GM19438 (cell line): Measurements from ENCODE around the gene IFNA2.
"Not testable (repeated sequence)": the region's sequence is repeated elsewhere in the genome, so short reads cannot be mapped to it uniquely, and the experiment has no call there.

Experiments
- ATAC-seq: cut with Tn5 transposase; IDR thresholded peaks from one replicate; pipeline ENCODE4 v1.9.1; 2021; ENCODE audit warnings: low read depth; ENCODE audit not compliant: unreplicated experiment

Gene IFNA2

DNA sequence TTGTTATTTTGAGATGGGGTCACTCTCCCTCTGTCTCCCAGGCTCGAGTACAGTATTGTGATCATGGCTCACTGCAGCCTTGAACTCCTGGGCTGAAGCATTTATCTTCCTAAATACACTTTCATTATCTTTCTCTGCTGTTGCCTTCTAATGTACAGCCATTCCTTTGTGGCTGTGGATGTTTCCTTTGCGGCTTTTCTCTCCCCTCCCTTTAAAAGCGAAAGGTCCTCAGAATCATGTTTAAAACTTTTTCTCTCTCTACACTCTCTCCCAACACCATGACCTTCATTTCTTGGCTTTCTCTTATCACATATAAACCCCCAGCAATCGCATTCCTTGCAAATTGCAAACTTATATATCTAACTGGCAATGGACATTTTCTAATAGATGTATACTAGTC is 1.6 kb downstream of the IFNA2 start:
- ATAC-seq = no peak

DNA sequence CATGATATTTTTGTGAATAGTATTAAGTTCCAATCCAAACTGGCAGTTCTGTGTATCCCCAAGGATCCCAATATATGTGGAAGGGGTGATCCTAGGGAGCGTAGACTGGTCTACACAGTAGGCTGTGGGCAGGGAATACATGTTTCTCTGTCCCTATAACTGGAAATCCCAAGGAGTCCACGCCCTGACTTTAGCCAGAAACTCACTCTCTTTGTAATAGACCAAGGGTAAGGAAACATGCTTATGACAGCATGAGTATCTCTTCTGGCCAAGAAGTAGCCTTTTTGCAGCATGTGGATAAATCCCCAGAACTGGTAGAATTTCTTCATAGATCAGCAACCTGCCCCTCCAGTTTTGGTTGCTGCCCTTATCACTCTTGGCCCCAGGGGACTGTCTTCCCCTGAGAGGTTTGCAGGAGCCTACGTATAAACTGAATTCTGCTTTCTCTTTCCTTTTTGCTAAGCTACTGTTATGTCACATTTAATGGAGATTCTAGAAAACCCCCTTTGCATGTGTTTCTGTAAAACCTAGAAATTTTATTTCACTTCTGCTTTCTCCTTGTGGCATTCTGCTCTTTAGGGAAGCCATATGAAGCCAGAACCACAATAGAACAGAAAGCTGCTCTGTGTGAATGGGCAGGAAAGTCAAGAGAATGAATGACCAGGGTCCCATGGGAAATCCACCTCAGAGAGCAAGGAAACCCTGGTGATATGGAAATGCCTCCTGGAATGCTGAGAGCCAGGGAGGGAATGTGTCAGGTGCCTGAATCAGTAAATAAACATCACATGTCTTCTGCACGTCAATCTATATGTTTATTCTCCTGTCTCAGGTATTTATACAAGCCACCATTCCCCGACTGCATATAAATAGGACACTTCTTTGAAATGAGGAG is 3.5 kb downstream of the IFNA2 start:
- peak; percentile 98 for ATAC-seq

DNA sequence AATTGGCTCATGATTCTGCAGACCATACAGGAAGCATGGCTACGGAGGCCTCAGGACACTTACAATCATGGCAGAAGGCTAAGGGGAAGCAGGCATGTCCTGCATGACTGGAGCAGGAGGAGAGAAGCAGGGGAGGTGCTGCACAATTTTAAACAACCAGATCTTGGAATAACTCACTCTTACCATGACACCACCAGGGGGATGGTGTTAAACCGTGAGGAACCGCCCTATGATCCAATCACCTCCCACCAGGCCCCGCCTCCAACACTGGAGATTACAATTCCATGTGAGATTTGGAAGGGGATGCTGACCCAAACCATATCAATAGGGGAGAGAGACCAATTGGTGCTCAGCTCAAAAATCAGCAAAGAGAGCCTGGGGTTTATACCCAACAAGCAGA is 13.7 kb downstream of the IFNA2 start:
- not testable (repeated sequence) for ATAC-seq

DNA sequence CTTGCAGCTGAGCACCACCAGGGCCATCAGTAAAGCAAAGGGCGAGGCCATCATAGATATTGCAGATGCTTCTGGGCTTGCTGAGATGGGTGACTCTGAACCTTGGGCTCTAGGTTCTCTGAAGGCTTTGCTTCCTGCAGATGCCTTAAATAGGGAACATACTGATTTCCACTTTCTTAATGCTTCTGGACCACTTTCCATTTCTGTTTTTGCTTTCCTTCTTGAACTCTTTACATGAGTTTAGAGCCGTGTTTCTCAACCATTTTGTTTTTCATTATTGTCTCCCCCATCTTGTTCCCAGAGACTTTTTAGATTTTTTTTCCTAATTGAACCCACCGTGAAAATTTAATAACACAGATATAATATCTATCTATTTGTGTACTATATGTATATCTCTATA is 17.2 kb downstream of the IFNA2 start, which contains the start of gene IFNA13:
Gene IFNA13 (minus strand): TSS at position 101 of the 400 bp plus-strand sequence. CDS start 47 bp downstream, at position 54.
- ATAC-seq = no peak

DNA sequence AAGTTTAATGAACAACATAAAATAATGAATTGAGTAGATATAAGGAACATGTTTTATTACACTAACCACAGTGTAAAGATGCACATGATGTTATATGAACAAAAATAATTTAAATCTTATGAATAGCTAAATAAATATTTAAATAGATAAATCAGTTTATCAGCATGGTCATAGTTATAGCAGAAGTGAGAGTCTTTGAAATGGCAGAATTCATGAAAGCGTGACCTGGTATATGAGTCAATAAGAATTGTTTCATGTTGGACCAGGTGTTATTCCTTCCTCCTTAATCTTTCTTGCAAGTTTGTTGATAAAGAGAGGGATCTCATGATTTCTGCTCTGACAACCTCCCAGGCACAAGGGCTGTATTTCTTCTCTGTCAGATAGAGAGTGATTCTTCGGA is 18.0 kb downstream of the IFNA2 start:
- ATAC-seq = peak; percentile 70

DNA sequence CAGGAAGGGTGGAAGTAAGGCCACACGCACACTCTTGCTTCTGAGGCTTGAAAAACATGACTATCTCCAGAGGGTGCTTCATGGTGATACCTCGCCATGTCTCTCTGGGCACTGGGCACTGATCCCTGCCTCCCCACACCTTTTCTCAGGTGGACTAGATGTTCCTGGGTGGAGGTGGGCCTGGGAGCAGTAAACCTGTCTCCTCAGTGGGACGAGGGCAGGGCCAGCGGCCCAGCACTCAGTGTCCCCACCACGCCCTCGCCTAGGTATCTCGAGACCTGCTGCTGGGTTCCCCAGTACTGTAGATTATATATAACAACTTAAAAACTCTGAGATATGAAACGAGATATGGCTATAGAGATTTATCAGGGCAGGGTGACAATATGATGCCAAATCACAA is 22.9 kb downstream of the IFNA2 start:
- ATAC-seq = no peak

DNA sequence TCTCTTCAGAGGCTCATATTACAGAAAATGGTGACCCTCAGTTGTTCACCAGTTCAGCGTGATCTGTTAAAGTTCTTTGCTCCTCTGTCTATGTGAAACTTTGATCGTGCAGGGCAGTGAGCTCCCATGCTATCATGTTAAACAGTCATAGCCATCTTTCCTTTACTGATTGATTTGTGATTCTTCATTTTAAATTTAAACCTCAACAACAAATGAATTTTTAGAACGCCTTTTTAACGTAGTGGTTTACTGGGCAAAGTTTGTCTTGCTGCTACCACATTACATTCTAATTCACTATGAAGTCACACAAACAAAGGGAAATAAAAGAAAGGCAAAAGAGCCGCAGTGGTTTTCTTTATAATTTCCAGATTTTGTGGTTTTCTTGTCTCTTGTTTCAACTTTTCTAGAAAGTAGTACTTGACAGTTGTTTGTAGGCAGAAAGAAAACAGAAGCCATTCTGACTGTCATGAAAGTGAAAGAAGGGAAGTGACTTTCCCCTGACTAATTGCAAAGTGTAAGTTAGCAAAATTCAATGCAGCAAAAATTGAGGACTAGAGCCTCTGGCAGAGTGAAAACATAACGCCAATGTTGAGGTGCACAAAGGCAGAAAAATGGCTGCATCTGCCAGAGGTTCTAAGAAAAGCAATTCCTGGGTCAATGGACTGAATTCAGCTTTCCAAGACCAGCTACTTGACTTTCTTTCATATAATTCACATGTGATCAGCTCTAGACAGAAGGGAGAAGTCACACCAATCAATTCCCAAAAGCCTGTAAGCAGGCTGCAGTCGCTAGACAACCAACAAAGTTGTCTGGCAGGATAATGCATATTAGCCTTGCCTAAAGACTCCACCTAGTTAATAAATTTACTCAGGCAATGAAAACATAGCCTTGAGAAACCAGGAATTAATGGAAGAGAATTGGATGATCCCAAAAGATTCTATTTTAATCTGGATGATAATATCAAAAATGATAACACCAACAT is 27.4 kb downstream of the IFNA2 start:
- peak; percentile 75 for ATAC-seq

DNA sequence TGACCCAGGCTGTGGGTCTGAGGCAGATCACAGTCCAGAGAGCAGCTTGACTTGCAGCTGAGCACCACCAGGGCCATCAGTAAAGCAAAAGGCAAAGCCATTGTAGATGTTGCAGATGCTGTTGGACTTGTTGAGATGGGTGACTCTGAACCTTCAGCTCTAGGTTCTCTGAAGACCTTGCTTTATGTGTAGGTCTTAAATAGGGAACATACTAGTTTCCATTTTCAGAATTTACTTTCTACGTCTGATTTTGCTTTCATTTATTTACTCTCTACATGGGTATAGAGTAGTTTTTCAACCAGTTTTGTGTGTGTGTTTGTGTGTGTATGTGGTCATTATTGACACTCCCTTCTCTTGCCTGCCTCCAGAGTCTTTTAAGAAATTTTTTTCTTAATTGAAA is 34.4 kb downstream of the IFNA2 start, which contains the start of gene IFNA6:
Gene IFNA6 (minus strand): TSS at position 101 of the 400 bp plus-strand sequence. CDS start 0 bp downstream, at position 101.
- no peak for ATAC-seq

DNA sequence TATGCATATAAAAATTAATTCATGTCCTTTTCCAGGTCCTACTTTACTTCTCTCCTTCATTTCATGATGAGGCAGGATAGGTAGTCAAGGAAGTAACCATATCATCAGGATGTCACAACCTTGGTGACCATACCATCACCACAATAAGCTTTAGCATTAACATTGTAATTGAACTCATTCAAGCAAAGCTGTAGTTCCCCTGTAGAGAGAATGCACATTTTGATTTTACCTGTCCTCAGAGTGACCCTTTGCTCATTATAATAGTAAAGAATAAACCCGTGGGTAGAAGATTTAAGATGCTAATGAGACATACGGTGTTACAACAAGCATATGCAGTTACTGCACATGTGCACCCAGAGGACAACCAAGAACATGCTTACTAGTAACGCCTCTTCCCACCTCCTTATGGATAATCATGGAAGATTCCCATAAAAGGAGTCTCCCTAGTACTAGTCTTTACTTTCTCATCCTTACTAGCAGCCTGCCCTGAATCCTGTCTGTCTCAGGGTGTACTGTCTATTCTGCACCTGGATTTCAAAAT is 36.7 kb downstream of the IFNA2 start:
- ATAC-seq = no peak

DNA sequence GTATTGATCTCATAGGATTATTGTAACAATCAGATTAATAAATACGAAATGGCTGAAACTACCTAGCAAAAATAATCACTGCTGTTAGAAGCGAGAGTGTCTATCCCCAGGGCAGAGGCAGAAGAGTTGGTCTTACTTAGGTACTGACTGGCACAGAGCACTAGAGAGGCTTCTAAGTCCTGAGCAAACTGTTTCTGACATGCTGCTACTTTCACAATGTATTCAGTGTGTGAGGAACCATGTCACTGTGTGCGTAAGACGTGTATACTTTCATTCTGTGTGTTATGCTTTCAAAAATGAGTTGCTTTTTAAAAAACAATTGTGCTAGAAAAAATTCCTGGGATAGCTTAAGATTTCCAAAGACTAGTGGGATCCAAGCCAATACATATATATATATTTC is 44.5 kb downstream of the IFNA2 start:
- no peak for ATAC-seq

DNA sequence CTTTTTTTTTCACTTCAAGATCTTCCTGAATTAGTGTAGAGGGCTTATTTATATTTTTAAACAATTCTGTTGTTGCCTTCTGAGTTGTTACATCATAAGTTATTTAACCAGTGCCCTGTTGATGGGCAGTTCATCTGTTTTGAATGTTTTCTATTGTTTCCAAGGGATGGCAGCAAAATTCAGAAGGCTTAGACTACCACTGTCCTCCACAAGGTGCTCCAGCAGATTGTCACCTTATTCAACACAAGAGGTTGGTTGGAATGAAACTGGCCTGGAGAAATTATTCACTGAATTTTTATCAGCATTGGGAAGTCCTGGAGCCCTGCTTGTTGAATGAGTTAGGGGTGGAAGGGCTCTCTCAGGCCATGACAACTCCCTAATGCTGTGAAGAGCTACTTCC is 48.7 kb downstream of the IFNA2 start:
- no peak for ATAC-seq

DNA sequence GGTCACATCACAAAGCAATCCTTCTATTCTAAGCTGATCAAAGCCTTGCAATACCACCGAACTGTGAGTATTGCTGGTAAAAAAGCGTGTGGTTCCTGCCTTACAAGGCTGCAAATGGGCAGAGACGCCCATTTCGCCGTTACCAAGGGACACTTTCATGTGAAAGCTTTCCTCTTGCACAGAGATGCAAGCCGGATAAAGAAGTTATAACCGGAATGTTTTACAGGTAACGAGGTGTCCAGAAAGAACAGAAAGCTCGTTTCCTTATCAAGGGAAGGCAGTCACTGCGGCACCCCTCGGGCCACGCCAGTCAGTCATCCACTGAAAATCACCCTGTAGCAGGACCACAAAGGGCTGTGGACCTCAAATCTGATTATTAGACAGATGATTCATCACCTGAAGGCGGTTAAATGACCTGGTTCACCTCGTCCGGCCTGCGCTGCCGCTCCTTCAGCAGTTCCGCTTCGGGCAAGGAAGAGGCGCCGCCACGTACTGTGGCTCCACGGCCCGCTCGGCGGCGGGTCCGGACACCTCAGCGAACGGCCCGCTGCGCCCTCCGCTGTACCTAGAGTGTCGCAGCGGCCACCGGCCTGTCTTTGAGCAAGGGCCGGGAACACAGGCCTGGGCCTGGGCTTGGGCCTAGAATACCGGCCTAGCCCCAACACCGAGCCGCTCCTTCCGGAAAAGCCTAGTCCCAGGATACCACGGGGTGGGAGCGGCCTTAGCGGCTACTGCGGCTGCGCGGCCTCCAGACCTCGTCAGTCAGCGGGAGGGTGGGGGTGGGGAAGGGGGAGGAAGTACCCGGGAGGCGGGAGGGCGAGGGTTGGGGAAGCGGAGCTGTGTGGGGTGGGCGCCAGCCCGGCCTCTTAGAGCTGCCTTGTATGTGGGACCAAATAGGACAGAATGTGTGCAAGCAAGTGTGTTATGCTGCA is 50.2 kb downstream of the IFNA2 start, which contains the start of gene KLHL9:
Gene KLHL9 (minus strand): TSS at position 704 of the 932 bp plus-strand sequence. CDS start 545 bp downstream, at position 159.
- peak; percentile 88 for ATAC-seq
